IPS-NIHi7 (cell line): Measurements from ENCODE around the gene PLA2G6.
"Not testable (repeated sequence)": the region's sequence is repeated elsewhere in the genome, so short reads cannot be mapped to it uniquely, and the experiment has no call there.

Source experiments
- DNase-seq: peaks from one replicate; pipeline ENCODE4 v3.0.0; 2012; ENCODE audit warnings: mixed read lengths; ENCODE audit errors: extremely low spot score

Gene PLA2G6

GRCh38 chr22:38164551-38164918 lies 17.1 kb downstream of the PLA2G6 start:
- DNase-seq = no peak

- DNase-seq = no peak
These were observed 17.6 kb downstream of the PLA2G6 start for GRCh38 chr22:38163844-38164550.

- DNase-seq = no peak
These were observed 18.5 kb downstream of the PLA2G6 start for GRCh38 chr22:38162881-38163843.

- DNase-seq = no peak
These were observed 25.9 kb downstream of the PLA2G6 start for GRCh38 chr22:38155703-38156102.

GRCh38 chr22:38154563-38154915 lies 27.1 kb downstream of the PLA2G6 start:
- DNase-seq = not testable (repeated sequence)

GRCh38 chr22:38153821-38154562 lies 27.6 kb downstream of the PLA2G6 start:
- DNase-seq = no peak

GRCh38 chr22:38151126-38151500 lies 30.5 kb downstream of the PLA2G6 start:
- no peak for DNase-seq

GRCh38 chr22:38148245-38148644 lies 33.4 kb downstream of the PLA2G6 start:
- DNase-seq = no peak

- not testable (repeated sequence) for DNase-seq
These were observed 35.5 kb downstream of the PLA2G6 start for GRCh38 chr22:38146166-38146565.

GRCh38 chr22:38144025-38144405 lies 37.6 kb downstream of the PLA2G6 start:
- peak; percentile 49 for DNase-seq

- no peak for DNase-seq
These were observed 39.0 kb downstream of the PLA2G6 start for GRCh38 chr22:38142606-38143005.

- DNase-seq = peak; percentile 8
These were observed 40.2 kb downstream of the PLA2G6 start for GRCh38 chr22:38141217-38141973.

GRCh38 chr22:38139901-38140300 lies 41.7 kb downstream of the PLA2G6 start:
- peak; percentile 8 for DNase-seq

- peak; percentile 21 for DNase-seq
These were observed 42.7 kb downstream of the PLA2G6 start for GRCh38 chr22:38138961-38139360.

- peak; percentile 12 for DNase-seq
These were observed 43.5 kb downstream of the PLA2G6 start for GRCh38 chr22:38137876-38138687.

GRCh38 chr22:38136607-38137006 lies 45.0 kb downstream of the PLA2G6 start:
- DNase-seq = no peak

- peak; percentile 5 for DNase-seq
These were observed 46.4 kb downstream of the PLA2G6 start for GRCh38 chr22:38135133-38135706.

GRCh38 chr22:38133331-38133730 lies 48.3 kb downstream of the PLA2G6 start:
- DNase-seq = no peak

GRCh38 chr22:38132794-38133193 lies 48.8 kb downstream of the PLA2G6 start:
- no peak for DNase-seq

GRCh38 chr22:38132136-38132535 lies 49.5 kb downstream of the PLA2G6 start:
- no peak for DNase-seq
